Measurements from ENCODE around the gene S100A6. TPM values are rescaled to one million over a fixed set of nuclear protein-coding genes. Genes with fewer than 3 reads are reported as not detected.

The S100A6 gene
- total RNA-seq: 7.2 TPM

DNA sequence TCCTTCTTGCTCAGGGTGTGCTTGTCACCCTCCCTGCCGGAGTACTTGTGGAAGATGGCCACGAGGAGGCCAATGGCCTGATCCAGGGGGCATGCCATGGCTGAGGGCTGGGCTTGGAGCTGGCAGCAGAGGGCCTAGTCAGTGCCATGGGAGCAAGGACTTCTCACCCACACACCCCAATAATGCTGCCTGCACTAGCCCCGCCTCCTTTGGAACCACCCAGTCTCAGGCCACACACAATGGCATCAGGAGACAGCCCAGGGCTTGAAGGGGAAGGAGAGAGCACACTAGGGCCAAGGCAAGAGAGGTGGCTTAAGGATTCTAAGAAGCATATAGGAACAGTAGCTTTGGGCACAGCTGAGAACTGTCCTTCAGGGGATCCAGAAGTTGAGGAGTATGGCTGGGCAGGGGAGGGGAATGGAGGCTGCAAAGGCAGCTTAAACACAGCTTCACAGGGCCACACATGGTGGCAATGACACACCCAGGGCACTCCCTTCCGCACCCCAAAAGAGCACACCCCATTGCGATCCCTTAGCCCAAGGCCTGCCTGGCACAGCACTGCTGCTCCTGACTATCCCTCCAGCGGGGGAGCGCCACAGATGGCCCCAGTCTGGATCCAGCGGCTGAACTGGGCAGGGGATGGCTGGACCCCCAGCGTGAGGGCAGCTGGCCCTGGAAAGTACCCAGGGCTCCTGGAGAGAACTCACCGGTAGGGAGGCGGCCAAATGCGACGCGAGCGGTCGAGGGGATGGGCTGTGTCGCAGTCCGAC lies at the start of gene S100A6:
TSS of gene S100A6 (minus strand) at position 750 of the 770 bp plus-strand sequence. CDS start at position 98, 652 bp downstream.

DNA sequence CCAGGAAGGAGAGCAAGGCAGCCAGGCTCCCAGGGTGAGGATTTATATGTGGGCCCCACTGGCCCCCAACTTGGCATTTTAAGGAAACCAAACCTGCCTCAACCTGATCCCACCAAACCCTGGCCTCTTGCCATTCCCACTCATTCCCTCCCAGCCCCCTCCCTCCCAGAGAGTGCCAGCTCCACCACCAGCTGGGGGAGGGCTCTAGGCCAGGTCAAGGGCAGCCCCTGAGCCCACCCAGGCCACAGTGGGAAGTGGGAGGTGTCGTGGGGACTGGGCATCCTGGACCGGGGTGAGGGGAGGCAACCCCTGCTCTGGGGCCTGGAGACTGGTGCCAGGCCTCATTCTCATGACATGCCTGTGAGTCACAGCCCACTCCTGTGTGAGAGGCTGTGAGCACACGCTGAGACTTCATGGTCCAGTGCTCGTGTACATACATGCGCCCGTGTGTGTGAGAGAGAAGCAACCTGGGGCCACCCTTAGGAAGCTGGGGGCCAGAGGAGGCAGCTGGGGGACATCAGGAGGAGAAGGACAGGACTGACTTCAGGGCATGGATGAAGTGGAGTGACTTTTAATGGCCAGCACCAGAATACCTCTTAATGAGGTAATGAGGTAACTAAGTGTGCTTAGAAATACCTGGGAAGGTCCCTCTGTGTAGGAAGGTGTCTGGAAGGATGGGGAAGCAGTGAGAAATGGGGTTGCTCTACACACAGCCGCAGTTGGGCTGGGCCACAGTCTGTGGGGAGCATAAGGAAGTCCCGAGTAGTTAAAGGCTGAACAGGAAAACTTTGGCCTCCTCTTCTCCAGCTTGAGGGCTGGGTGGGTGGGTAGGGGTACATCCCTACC lies 30.0 kb upstream of the S100A6 start, which contains the start of gene S100A2:
TSS of gene S100A2 (minus strand) at position 316 of the 846 bp plus-strand sequence. CDS start 1,967 bp downstream, outside the sequence.

DNA sequence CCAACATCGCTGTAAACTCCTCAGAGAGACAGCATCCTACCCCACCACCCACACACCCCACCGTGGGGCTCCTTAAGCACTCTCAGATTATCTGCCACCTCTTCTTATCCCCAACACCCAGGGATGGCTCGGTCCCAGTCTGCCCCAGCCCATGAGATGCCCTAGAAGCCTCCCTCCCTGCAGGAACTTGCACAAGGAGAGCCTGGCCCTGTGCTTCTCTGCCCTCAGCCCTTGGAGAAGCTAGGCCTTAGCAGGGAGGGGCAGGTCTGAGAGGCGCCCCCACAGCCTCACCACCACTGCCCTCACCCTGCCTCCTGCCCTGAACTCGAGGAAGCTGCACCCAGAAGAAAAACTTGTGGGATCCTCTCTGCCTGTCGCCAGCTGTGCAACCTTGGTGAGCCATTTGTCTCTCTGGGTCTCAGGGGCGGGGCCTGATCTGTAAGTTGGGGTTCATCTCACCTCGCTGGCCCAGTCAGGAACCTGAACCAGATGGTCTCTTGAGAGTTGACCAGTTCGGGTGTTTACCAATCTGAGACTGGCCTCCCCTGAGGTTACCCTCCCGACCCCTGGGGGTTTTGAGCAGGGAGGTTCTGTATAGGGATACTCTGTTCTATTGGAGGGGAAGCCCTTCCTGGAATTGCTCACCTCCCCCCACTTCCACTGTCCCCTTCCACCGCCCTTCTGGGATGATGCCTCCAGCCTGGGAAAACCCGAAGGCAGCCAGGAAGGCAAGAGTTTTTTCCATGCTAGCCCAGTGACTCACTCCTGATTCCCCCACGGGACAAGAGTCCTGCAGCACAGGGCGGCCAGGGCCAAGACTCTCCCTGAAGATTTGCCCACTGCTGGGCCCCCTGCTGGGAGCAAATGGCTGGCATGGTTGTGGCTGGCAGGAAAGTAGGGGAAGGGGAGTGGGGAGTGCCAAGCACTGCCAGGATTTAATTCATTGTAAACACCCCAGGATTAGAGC lies 13.2 kb upstream of the S100A6 start, which contains the start of gene S100A3:
TSS of gene S100A3 (minus strand) at position 537 of the 967 bp plus-strand sequence. CDS start 773 bp downstream, outside the sequence.

DNA sequence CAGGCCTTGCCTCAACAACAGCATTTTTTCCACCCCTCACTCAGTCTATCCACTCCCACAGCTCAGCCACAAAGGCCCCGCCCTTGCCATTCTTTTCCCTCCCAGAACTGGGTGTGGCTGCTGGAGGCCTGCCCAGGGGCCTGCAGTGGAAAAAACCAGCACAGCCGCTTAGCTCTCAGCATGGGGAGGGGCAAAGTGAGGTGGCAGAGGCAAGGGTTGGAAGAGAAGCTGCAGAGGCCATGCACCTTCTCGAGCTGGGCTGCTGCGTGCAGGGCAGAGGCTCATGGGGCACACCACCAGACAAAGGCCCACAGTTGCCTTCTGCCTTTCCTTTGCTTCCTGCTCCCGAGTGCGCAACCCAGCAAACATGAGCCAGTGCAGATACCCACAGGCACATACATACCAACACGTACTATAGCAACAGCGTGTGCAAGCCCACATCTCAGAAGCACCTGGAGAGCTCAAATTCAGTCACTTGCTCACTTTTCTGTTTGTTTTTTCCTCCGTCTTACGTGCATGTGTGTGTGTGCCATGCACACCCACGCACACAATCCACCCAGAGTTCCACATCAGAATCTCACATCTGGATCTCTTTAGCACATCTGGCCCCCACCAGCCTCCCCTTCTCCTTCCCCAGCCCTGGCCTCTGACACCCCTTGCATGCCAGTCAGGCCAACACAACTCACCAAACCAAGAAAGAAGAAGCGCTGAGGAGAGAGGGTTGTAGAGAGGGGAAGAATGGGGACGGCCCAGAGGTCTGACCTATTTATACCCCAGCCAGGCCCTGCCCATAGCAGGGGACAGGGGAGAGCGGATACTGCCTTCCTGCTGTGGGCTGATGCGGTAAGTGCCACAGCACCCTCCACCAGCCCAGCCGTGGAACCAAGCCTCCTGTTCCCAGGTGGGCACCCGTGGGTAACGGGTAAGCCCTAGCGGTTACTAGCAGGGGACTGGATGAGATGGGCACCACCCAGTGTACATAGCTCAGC lies 9.6 kb upstream of the S100A6 start, which contains the start of gene S100A4:
TSS of gene S100A4 (minus strand) at position 740 of the 989 bp plus-strand sequence. CDS start 1,012 bp downstream, outside the sequence.

DNA sequence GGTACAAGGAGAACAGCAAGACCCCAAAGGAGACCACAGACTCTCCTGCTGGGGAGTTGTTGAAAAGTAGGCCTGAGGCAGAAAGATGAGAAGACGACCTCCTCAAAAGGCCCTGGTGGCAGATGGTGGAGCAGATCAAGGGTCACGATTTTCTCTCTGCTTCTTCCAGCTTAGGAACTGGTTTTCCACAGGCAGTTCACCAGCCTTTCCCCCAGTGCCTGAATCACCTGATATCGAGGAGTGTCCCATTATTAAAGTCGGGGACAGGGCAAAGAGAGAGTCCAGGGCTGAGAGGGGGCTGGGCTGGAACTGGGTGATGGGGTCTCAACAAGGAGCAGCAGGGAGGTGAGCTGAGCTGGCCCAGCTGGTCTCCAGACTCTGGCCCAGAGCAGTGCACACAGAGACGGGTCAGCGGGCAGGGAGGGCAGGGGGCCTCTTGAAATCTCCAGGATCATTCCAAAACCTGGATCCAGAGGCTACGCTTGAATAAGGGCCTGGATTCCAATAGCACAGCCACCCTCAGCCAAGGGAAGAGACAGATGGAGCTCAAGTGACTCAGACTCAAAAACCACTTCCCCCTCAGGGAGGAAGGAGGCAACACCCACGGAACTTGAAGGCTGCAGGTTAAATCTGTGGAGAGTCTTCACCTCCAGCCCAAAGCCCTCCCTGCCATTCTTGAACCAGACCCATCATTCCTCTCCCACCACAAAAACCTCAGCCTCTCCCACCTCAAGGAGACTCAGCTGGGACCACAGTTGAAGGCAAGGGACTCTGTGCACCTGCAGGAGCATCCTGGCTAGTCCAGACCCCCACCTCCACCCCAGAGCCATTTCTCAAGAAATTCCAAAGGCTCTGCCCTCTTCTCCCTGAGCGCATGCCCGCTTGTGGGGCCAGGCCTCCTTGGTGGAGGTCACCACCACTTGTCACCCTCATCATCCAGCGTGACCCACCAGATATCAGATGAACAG lies 4.9 kb upstream of the S100A6 start, which contains the start of gene S100A5:
TSS of gene S100A5 (minus strand) at position 541 of the 968 bp plus-strand sequence. CDS start 743 bp downstream, outside the sequence.

Other genes starting within 250 kb of the S100A6 start
- gene PGLYRP3, start 223.0 kb downstream of the S100A6 start, total RNA-seq: not detected
- not detected for gene PGLYRP4, start 187.2 kb downstream of the S100A6 start, total RNA-seq
- gene S100A9, start 178.1 kb downstream of the S100A6 start, total RNA-seq: 9.1 TPM
- 1.6 TPM for gene S100A12, start 160.4 kb downstream of the S100A6 start, total RNA-seq
- gene S100A8, start 144.9 kb downstream of the S100A6 start, total RNA-seq: 1.6 TPM
- not detected for gene S100A7A, start 119.5 kb downstream of the S100A6 start, total RNA-seq
- gene S100A7, start 75.3 kb downstream of the S100A6 start, total RNA-seq: not detected
- gene S100A5, start 4.9 kb upstream of the S100A6 start, total RNA-seq: not detected
- 1.3 TPM for gene S100A4, start 9.8 kb upstream of the S100A6 start, total RNA-seq
- gene S100A3, start 13.3 kb upstream of the S100A6 start, total RNA-seq: not detected
- not detected for gene S100A2, start 29.9 kb upstream of the S100A6 start, total RNA-seq
- 9.7 TPM for gene S100A16, start 77.1 kb upstream of the S100A6 start, total RNA-seq
- not detected for gene S100A14, start 80.3 kb upstream of the S100A6 start, total RNA-seq
- 3.4 TPM for gene S100A13, start 91.5 kb upstream of the S100A6 start, total RNA-seq
- gene S100A1, start 92.4 kb upstream of the S100A6 start, total RNA-seq: 0.94 TPM
- gene CHTOP, start 98.1 kb upstream of the S100A6 start, total RNA-seq: 129 TPM
- gene SNAPIN, start 122.7 kb upstream of the S100A6 start, total RNA-seq: 30.7 TPM
- 161 TPM for gene ILF2, start 135.0 kb upstream of the S100A6 start, total RNA-seq
- under 0.01 TPM for gene NPR1, start 142.7 kb upstream of the S100A6 start, total RNA-seq
- 68.9 TPM for gene INTS3, start 192.1 kb upstream of the S100A6 start, total RNA-seq
- 18.2 TPM for gene SLC27A3, start 239.4 kb upstream of the S100A6 start, total RNA-seq

Data from parietal lobe (tissue), 1 donor.